Keratinocyte (primary cell): ENCODE results near the gene DIO1. TPM values are rescaled to one million over a fixed set of nuclear protein-coding genes. Genes with fewer than 3 reads are reported as not detected.

ENCODE experiments used
- DNase-seq: peaks from one replicate; pipeline ENCODE4 v3.0.0-alpha.2; 2011; ENCODE audit warnings: low read depth, missing footprints, low spot score
- FAIRE-seq: peaks from 2 replicates; lab custom pipeline; 2011; peaks lifted over from hg19 to GRCh38; lab: Jason Lieb, UNC
- H2AFZ ChIP-seq: 2 replicates; pipeline ENCODE4 v1.6.0; 2012; ENCODE audit warnings: low read length, control low read depth, inconsistent platforms; ENCODE audit not compliant: control insufficient read depth
- H3K27ac ChIP-seq: 2 replicates; pipeline ENCODE4 v1.5.1; 2011; ENCODE audit warnings: low read length; ENCODE audit not compliant: control insufficient read depth, insufficient read depth
- H3K27me3 ChIP-seq: 3 replicates; pipeline ENCODE4 v1.6.0; 2011; ENCODE audit warnings: low read length; ENCODE audit not compliant: control insufficient read depth, insufficient read depth; ENCODE audit errors: extremely low read depth
- H3K36me3 ChIP-seq, 2 experiments: 2 replicates in 1 of 2; 3 replicates in 1 of 2; pipeline ENCODE4 v1.5.1; 2011; ENCODE audit warnings: low read length in 2 of 2, mild to moderate bottlenecking in 1 of 2; ENCODE audit not compliant: control insufficient read depth in 2 of 2, insufficient read depth in 2 of 2; ENCODE audit errors: extremely low read depth in 1 of 2
- H3K4me1 ChIP-seq: 3 replicates; pipeline ENCODE4 v1.5.1; 2011; ENCODE audit warnings: low read length; ENCODE audit not compliant: control insufficient read depth, insufficient read depth; ENCODE audit errors: extremely low read depth
- H3K4me2 ChIP-seq: 3 replicates; pipeline ENCODE4 v1.6.0; 2011; ENCODE audit warnings: low read depth, low read length; ENCODE audit not compliant: control insufficient read depth, insufficient read depth; ENCODE audit errors: extremely low read depth
- H3K4me3 ChIP-seq, 3 experiments: fragments of 200-600 bp in 1 of 3; sonication (generic) in 1 of 3; 2 replicates in 2 of 3; 3 replicates in 1 of 3; pipeline ENCODE4 v1.5.1; 2011 to 2016; ENCODE audit warnings: low read length in 3 of 3, mild to moderate bottlenecking in 3 of 3, control low read depth in 2 of 3, inconsistent platforms in 1 of 3, low read depth in 1 of 3, mixed read lengths in 1 of 3, mixed run types in 1 of 3, moderate library complexity in 1 of 3; ENCODE audit not compliant: control insufficient read depth in 2 of 3, insufficient read depth in 2 of 3; ENCODE audit errors: extremely low read depth in 1 of 3
- H3K79me2 ChIP-seq: 2 replicates; pipeline ENCODE4 v1.6.0; 2012; ENCODE audit warnings: low read length; ENCODE audit not compliant: control insufficient read depth, insufficient read depth
- H3K9ac ChIP-seq: 3 replicates; pipeline ENCODE4 v1.6.0; 2011; ENCODE audit warnings: low read length; ENCODE audit not compliant: control insufficient read depth, insufficient read depth; ENCODE audit errors: extremely low read depth
- H3K9me1 ChIP-seq: 3 replicates; pipeline ENCODE4 v1.6.0; 2011; ENCODE audit warnings: low read length; ENCODE audit not compliant: control insufficient read depth, insufficient read depth; ENCODE audit errors: extremely low read depth
- H3K9me3 ChIP-seq: 2 replicates; pipeline ENCODE4 v1.5.1; 2012; ENCODE audit warnings: low read depth, low read length; ENCODE audit not compliant: control insufficient read depth
- H4K20me1 ChIP-seq: 3 replicates; pipeline ENCODE4 v1.6.0; 2011; ENCODE audit warnings: low read length; ENCODE audit not compliant: control insufficient read depth, insufficient read depth; ENCODE audit errors: extremely low read depth
- CTCF ChIP-seq, 3 experiments: IDR thresholded peaks in 1 of 3; conservative IDR thresholded peaks in 1 of 3; optimal IDR thresholded peaks in 1 of 3; 2 replicates in 2 of 3; 3 replicates in 1 of 3; pipeline versions ENCODE3 to v1.5.1; 2011; ENCODE audit warnings: low read length in 3 of 3, mild to moderate bottlenecking in 3 of 3, moderate library complexity in 2 of 3, control low read depth in 1 of 3, inconsistent platforms in 1 of 3; ENCODE audit not compliant: insufficient read depth in 2 of 3; ENCODE audit errors: extremely low read depth in 1 of 3
- EZH2 ChIP-seq: IDR thresholded peaks from one replicate; pipeline ENCODE4 v1.6.1; 2012; ENCODE audit warnings: inconsistent platforms, mild to moderate bottlenecking, low read length, moderate library complexity
- dilution Hi-C: fragments of 300-500 bp; cut with MboI; formaldehyde crosslinking; loops from one replicate; pipeline ENCODE4 v1.7.0; 2020; ENCODE audit warnings: low sequenced_read_pairs; ENCODE audit not compliant: extremely low pct_ligation_motif_present
- polyA plus RNA-seq, 5 experiments: library from polyadenylated mRNA; depleted of rRNA in 3 of 5; stranded (reverse) in 3 of 5; stranded (forward) in 1 of 5; unstranded in 1 of 5; fragments of >200 nt; gene quantifications; 1 replicate in 1 of 5; 2 replicates in 3 of 5; 3 replicates in 1 of 5; pipeline versions ENCODE4 v1.2.1 to v1.2.3, GENCODE V29; 2011 to 2012; ENCODE audit warnings: missing spikeins in 2 of 5, low read depth in 1 of 5, low replicate concordance in 1 of 5

The DIO1 gene
- polyA plus RNA-seq, 1 donor (not counting 4 experiments of a cell fraction or from before 2014, with no cell fraction given): not detected

DNA sequence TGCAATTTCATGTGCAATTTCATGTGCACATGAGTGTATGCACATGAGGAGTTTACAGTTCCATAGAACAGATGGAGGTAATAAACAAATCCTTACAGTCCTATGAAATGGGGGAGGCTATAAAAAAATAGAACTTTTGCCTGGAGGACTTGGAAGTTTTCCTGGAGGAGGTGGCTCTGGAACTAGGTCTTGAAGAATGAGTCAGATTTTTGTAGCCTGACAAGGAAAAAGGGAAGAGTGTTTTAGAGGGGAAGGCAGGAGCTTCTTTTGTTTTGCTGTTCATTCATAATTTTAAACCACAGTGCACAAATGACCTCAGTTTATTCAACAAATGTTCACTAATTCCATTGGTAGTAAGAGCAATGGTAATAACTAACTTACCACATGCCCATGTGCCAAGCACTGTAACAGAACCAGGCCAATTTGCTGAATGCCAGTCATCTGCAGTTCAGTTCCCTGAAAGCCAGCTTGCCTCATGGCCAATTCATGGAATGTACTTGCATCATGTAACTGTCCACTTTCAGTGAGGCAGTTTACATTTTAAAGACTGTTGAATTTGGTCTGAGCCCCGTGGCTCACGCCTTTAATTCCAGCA, 2.7 kb downstream of the DIO1 start:
- dilution Hi-C loops: no loop called here

DNA sequence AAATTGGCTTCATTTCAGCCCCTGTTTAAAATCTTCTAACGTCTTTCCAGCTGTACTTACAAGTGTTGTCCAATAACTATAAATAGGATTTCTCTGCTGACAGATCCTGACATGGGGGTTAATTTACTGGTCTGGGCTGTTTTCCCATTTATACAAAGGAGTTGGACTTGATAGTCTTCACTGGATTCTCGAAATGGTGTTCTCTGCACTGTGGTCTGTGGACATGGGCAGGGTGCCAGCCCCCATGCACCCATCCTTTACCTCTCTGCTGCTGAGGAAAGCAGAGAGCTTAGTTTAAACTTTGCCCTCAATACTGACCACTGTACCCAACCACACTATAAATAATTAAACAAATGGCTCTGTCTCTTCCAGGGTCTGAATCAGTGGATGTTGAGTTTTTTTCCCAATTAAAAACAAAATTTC, 5.2 kb downstream of the DIO1 start:
- H2AFZ ChIP-seq: no peak overlapping the region
- H3K4me3 ChIP-seq: no peak overlapping the region
- dilution Hi-C loops: no loop called here
- TF ChIP-seq CTCF (optimal IDR thresholded peaks at IDR 0.05 in 1 of 3, IDR thresholded peaks at IDR 0.05 in 1 of 3, conservative IDR thresholded peaks at IDR 0.05 in 1 of 3; ENCODE audit: extremely low read depth in 1 of 3, insufficient read depth in 2 of 3, low read length in 3 of 3): no peak
- no peak for TF ChIP-seq EZH2
- DNase-seq: no peak
- no peaks in the 10 kb centered on the region for H3K9me1 ChIP-seq
- no peaks in the 10 kb centered on the region for H3K27me3 ChIP-seq
- H3K9me3 ChIP-seq: no peaks in the 10 kb centered on the region
- H3K36me3 ChIP-seq: no peaks in the 10 kb centered on the region
- FAIRE-seq: no peak
- H3K79me2 ChIP-seq: no peaks in the 10 kb centered on the region
- no peaks in the 10 kb centered on the region for H4K20me1 ChIP-seq
- no peak overlapping the region for H3K4me2 ChIP-seq
- no peak overlapping the region for H3K9ac ChIP-seq
- no peak overlapping the region for H3K27ac ChIP-seq
- H3K4me1 ChIP-seq: peaks cover 12% of the 10 kb centered on the region

More for the DNA sequence above, 2.7 kb downstream of the DIO1 start:
- Histone ChIP-seq H3K4me2 (peak overlapping the region; percentile 50), H3K9me3 (no peaks in the 10 kb centered on the region), H3K9ac (peak overlapping the region; percentile 19), H3K4me1 (peaks cover 12% of the 10 kb centered on the region), H3K4me3 (no peak overlapping the region), H2AFZ (peak overlapping the region; percentile 41), H3K9me1 (no peaks in the 10 kb centered on the region), H3K27me3 (no peaks in the 10 kb centered on the region), H3K27ac (peak overlapping the region; percentile 42), H3K36me3 (no peaks in the 10 kb centered on the region), H3K79me2 (no peaks in the 10 kb centered on the region), H4K20me1 (no peaks in the 10 kb centered on the region)
- DNase-seq (peak; percentile 48), FAIRE-seq (peak; percentile 84)
- TF ChIP-seq EZH2 (no peak), CTCF (optimal IDR thresholded peaks at IDR 0.05 in 1 of 3, IDR thresholded peaks at IDR 0.05 in 1 of 3, conservative IDR thresholded peaks at IDR 0.05 in 1 of 3; ENCODE audit: extremely low read depth in 1 of 3, insufficient read depth in 2 of 3, low read length in 3 of 3) (no peak)
